HepG2 (cell line): ENCODE data around the gene OR52W1. TPM values are rescaled to one million over a fixed set of nuclear protein-coding genes. Genes with fewer than 3 reads are reported as not detected.

Source experiments
- ATAC-seq: fragments of 200-7000 bp; cut with Tn5 transposase; 3 replicates; pipeline ENCODE4 v1.9.1; 2020; ENCODE audit warnings: mild to moderate bottlenecking, moderate library complexity
- BruUV-seq: library from RNA; stranded (reverse); fragments of 400-500 nt; replicated peaks from 2 replicates; lab custom pipeline; 2021; lab: Mats Ljungman, UMichigan
- CTCF ChIA-PET: fragments of 300-600 bp; formaldehyde crosslinking; extraction: SDS; loops from one replicate; lab custom pipeline; 2021; ENCODE audit warnings: low total read pairs, inconsistent platforms, low intra/inter-chr PET ratio; lab: Yijun Ruan, JAX
- POLR2A ChIA-PET: fragments of 350-600 bp; sonication (Branson Sonifier 250); formaldehyde crosslinking; loops from one replicate; lab custom pipeline; 2020; ENCODE audit warnings: antibody characterized with exemption, inconsistent platforms; lab: Yijun Ruan, JAX
- DNase-seq: peaks from one replicate; pipeline ENCODE4 v3.0.0-alpha.2; 2015; ENCODE audit warnings: low spot score
- FAIRE-seq: peaks from 3 replicates; lab custom pipeline; 2011; peaks lifted over from hg19 to GRCh38; lab: Jason Lieb, UNC
- H2AFZ ChIP-seq: one replicate; pipeline ENCODE4 v1.6.1; 2011; ENCODE audit warnings: low read length, inconsistent platforms
- H3K27ac ChIP-seq: fragments of 300-600 bp; 3 replicates; pipeline ENCODE4 v1.8.0; 2011; ENCODE audit warnings: mixed run types, mild to moderate bottlenecking, mixed read lengths, low read length, inconsistent platforms; ENCODE audit not compliant: insufficient read depth; ENCODE audit errors: extremely low read length
- H3K27me3 ChIP-seq, 2 experiments: fragments of 200-600 bp in 1 of 2; 2 replicates in 1 of 2; 3 replicates in 1 of 2; pipeline versions ENCODE4 v1.6.0 to v1.8.0; 2011; ENCODE audit warnings: low read length in 2 of 2, mild to moderate bottlenecking in 2 of 2, moderate library complexity in 2 of 2, inconsistent platforms in 1 of 2; ENCODE audit not compliant: insufficient read depth in 2 of 2, control insufficient read depth in 1 of 2
- H3K36me3 ChIP-seq, 2 experiments: fragments of 200-600 bp in 1 of 2; replicated peaks in 1 of 2; 2 replicates in 1 of 2; 3 replicates in 1 of 2; pipeline versions ENCODE4 v1.5.1 to v1.8.0; 2011; ENCODE audit warnings: low read length in 2 of 2, inconsistent platforms in 1 of 2; ENCODE audit not compliant: insufficient read depth in 2 of 2, control insufficient read depth in 1 of 2
- H3K4me1 ChIP-seq: 2 replicates; pipeline ENCODE4 v1.5.1; 2012; ENCODE audit warnings: low read length, inconsistent platforms; ENCODE audit not compliant: insufficient read depth
- H3K4me2 ChIP-seq: 2 replicates; pipeline ENCODE4 v1.6.0; 2011; ENCODE audit warnings: low read depth, low read length, inconsistent platforms
- H3K4me3 ChIP-seq, 3 experiments: fragments of 200-600 bp in 1 of 3; sonication (generic), shearing (Covaris generic) in 1 of 3; replicated peaks in 1 of 3; 2 replicates each; pipeline ENCODE4 v1.5.1; 2011 to 2016; ENCODE audit warnings: low read length in 3 of 3, inconsistent platforms in 2 of 3, low read depth in 2 of 3, mild to moderate bottlenecking in 2 of 3, control low read depth in 1 of 3, mixed read lengths in 1 of 3; ENCODE audit not compliant: insufficient read depth in 1 of 3
- H3K79me2 ChIP-seq: one replicate; pipeline ENCODE4 v1.6.1; 2011; ENCODE audit warnings: low read length, inconsistent platforms; ENCODE audit not compliant: insufficient read depth
- H3K9ac ChIP-seq: 2 replicates; pipeline ENCODE4 v1.6.0; 2011; ENCODE audit warnings: mild to moderate bottlenecking, low read depth, low read length, inconsistent platforms; ENCODE audit not compliant: insufficient read depth
- H3K9me3 ChIP-seq: 2 replicates; pipeline ENCODE4 v1.5.1; 2012; ENCODE audit warnings: mild to moderate bottlenecking, low read length
- H4K20me1 ChIP-seq: 2 replicates; pipeline ENCODE4 v1.6.0; 2011; ENCODE audit warnings: inconsistent platforms, mild to moderate bottlenecking, low read length, moderate library complexity; ENCODE audit not compliant: insufficient read depth
- CHCHD3 ChIP-seq: sonication (generic); formaldehyde crosslinking; IDR thresholded peaks from 2 replicates; pipeline ENCODE4 v1.8.0; 2022; ENCODE audit warnings: mild to moderate bottlenecking, missing genetic modification reagents, moderate library complexity
- GATAD1 ChIP-seq: IDR thresholded peaks from 2 replicates; pipeline ENCODE4 v1.6.1; 2016; ENCODE audit warnings: missing genetic modification reagents, missing compliant biosample characterization
- HCFC1 ChIP-seq: fragments of 150-350 bp; IDR thresholded peaks from 2 replicates; pipeline ENCODE4 v1.6.1; 2014; ENCODE audit warnings: low read depth, low read length
- HNRNPK ChIP-seq: fragments of 200-400 bp; formaldehyde crosslinking; IDR thresholded peaks from 2 replicates; pipeline ENCODE4 v1.6.1; 2018; ENCODE audit warnings: low read length, low read depth, moderate library complexity, mild to moderate bottlenecking; ENCODE audit not compliant: poor library complexity, severe bottlenecking
- HOXA7 ChIP-seq: sonication (generic); formaldehyde crosslinking; IDR thresholded peaks from 2 replicates; pipeline ENCODE4 v1.8.1; 2022; ENCODE audit warnings: mild to moderate bottlenecking, missing genetic modification reagents, moderate library complexity
- IKZF1 ChIP-seq: fragments of 450-650 bp; IDR thresholded peaks from 2 replicates; pipeline ENCODE4 v1.7.1; 2016
- IRX3 ChIP-seq: sonication (generic); formaldehyde crosslinking; IDR thresholded peaks from 2 replicates; pipeline ENCODE4 v1.8.1; 2023; ENCODE audit warnings: mild to moderate bottlenecking, low read depth, missing genetic modification reagents, borderline replicate concordance
- ZFAT ChIP-seq: sonication (generic); formaldehyde crosslinking; conservative IDR thresholded peaks from 2 replicates; pipeline ENCODE4 v1.8.1; 2023; ENCODE audit warnings: missing genetic modification reagents, inconsistent platforms
- ZFP82 ChIP-seq: sonication (generic); formaldehyde crosslinking; IDR thresholded peaks from 2 replicates; pipeline ENCODE4 v1.5.1; 2020; ENCODE audit warnings: mild to moderate bottlenecking, missing genetic modification reagents, borderline replicate concordance
- ZMYM4 ChIP-seq: sonication (generic); formaldehyde crosslinking; IDR thresholded peaks from 2 replicates; pipeline ENCODE4 v1.8.1; 2023; ENCODE audit warnings: mild to moderate bottlenecking, missing genetic modification reagents
- ZNF777 ChIP-seq: sonication (generic); formaldehyde crosslinking; IDR thresholded peaks from 2 replicates; pipeline ENCODE4 v1.4.0; 2020; ENCODE audit warnings: missing genetic modification reagents
- WGBS: methylation state at CpG from one replicate; pipeline ENCODE4 v1.1.6; 2017; ENCODE audit warnings: low lambda C conversion rate; 5-methylcytosine and 5-hydroxymethylcytosine counted together
- in situ Hi-C: cut with HindIII; loops from 2 replicates; pipeline ENCODE4 v1.10.0; 2017; ENCODE audit warnings: low pct_unique_long_range_greater_than_20kb; ENCODE audit not compliant: extremely low pct_ligation_motif_present
- intact Hi-C: fragments of 100-400 bp; cut with micrococcal nuclease; formaldehyde crosslinking; loops from one replicate; pipeline ENCODE4 v1.10.0; 2022; ENCODE audit not compliant: unreplicated experiment
- polyA plus RNA-seq, 8 experiments: library from polyadenylated mRNA; depleted of rRNA in 3 of 8; stranded (reverse) in 7 of 8; unstranded in 1 of 8; fragments of >200 nt; fragmentation: Illumina TruSeq in 4 of 8; extraction: Trizol in 4 of 8; gene quantifications; 2 replicates each; pipeline versions ENCODE4 v1.2.1 to v1.2.3, GENCODE V29; 2011 to 2016; ENCODE audit warnings: low read depth in 4 of 8, missing spikeins in 1 of 8, mixed read lengths in 1 of 8; ENCODE audit not compliant: insufficient read depth in 1 of 8
- total RNA-seq, 5 experiments: library from RNA; depleted of rRNA; stranded (reverse); fragments of >200 nt; fragmentation: Illumina TruSeq; extraction: Trizol; gene quantifications; 2 replicates each; pipeline ENCODE4 v1.2.3, GENCODE V29; 2016; ENCODE audit warnings: low read depth in 1 of 5
- TF ChIP-seq, protein P1 (sequence below): sonication (generic); formaldehyde crosslinking; IDR thresholded peaks from 2 replicates; pipeline ENCODE4 v1.9.0; 2021; ENCODE audit warnings: missing genetic modification reagents, borderline replicate concordance

Gene OR52W1
- total and polyA plus RNA-seq, 2 of the 13 experiments (the other 11 are each of a cell fraction or from before 2014, with no cell fraction given), result not detected

GRCh38 chr11:6240781-6241180 lies 41.8 kb downstream of the OR52W1 start:
- H3K79me2 ChIP-seq, result no peaks in the 10 kb centered on the region
- intact Hi-C loops, result no loop called here
- TF ChIP-seq HOXA7 (CRISPR knock-in tag) (no peak), ZMYM4 (CRISPR knock-in tag) (no peak), ZFP82 (CRISPR knock-in tag) (no peak), ZFAT (CRISPR knock-in tag) (no peak), CHCHD3 (CRISPR knock-in tag) (no peak), GATAD1 (CRISPR knock-in tag) (no peak), IRX3 (CRISPR knock-in tag) (no peak), HCFC1 (no peak), ZNF777 (no peak), HNRNPK (no peak), IKZF1 (no peak)
- TF ChIP-seq, protein P1, sequence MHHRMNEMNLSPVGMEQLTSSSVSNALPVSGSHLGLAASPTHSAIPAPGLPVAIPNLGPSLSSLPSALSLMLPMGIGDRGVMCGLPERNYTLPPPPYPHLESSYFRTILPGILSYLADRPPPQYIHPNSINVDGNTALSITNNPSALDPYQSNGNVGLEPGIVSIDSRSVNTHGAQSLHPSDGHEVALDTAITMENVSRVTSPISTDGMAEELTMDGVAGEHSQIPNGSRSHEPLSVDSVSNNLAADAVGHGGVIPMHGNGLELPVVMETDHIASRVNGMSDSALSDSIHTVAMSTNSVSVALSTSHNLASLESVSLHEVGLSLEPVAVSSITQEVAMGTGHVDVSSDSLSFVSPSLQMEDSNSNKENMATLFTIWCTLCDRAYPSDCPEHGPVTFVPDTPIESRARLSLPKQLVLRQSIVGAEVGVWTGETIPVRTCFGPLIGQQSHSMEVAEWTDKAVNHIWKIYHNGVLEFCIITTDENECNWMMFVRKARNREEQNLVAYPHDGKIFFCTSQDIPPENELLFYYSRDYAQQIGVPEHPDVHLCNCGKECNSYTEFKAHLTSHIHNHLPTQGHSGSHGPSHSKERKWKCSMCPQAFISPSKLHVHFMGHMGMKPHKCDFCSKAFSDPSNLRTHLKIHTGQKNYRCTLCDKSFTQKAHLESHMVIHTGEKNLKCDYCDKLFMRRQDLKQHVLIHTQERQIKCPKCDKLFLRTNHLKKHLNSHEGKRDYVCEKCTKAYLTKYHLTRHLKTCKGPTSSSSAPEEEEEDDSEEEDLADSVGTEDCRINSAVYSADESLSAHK, result no peak
- CTCF ChIA-PET, result no interaction called here
- no peak overlapping the region for H3K4me3 ChIP-seq
- FAIRE-seq (no peak), ATAC-seq (no peak), DNase-seq (no peak)
- H3K9ac ChIP-seq, result no peak overlapping the region
- no peaks in the 10 kb centered on the region for H4K20me1 ChIP-seq
- H3K4me1 ChIP-seq, result no peaks in the 10 kb centered on the region
- no peak overlapping the region for H3K4me2 ChIP-seq
- POLR2A ChIA-PET, result no interaction called here
- H3K9me3 ChIP-seq, result no peaks in the 10 kb centered on the region
- H3K27ac ChIP-seq, result no peak overlapping the region
- 0% methylated on average over 1 of the region's 1 CpG for WGBS
- H2AFZ ChIP-seq, result no peak overlapping the region
- in situ Hi-C loops, result no loop called here
- peaks cover 2 to 16% of the 10 kb centered on the region in 2 experiments; a peak in 1 of 5 replicates for H3K27me3 ChIP-seq
- BruUV-seq, result no TSS peak
- H3K36me3 ChIP-seq, result no peaks in the 10 kb centered on the region
